GM23338 (cell line): ENCODE measurements around the gene ZNF446. TPM values are rescaled to one million over a fixed set of nuclear protein-coding genes. Genes with fewer than 3 reads are reported as not detected.
A peak's percentile ranks its signal among the peaks of the same experiment; 100 is the strongest.
"Not testable (repeated sequence)": the region's sequence is repeated elsewhere in the genome, so short reads cannot be mapped to it uniquely, and the experiment has no call there.

ENCODE experiments used
- ATAC-seq: fragments of 200-7000 bp; cut with Tn5 transposase; 3 replicates; pipeline ENCODE4 v1.9.1; 2020
- DNase-seq: peaks from one replicate; pipeline ENCODE4 v3.0.0-alpha.2; 2015; ENCODE audit warnings: low spot score
- H2AFZ ChIP-seq: fragments of 200-600 bp; sonication (generic); 2 replicates; pipeline ENCODE4 v1.8.0; 2016; ENCODE audit warnings: antibody characterized with exemption, mild to moderate bottlenecking, moderate library complexity
- H3F3A ChIP-seq: fragments of 200-600 bp; sonication (generic); replicated peaks from 2 replicates; pipeline ENCODE4 v1.8.0; 2017; ENCODE audit warnings: antibody characterized with exemption, mixed run types, low read depth
- H3K27ac ChIP-seq: fragments of 200-600 bp; sonication (generic); 2 replicates; pipeline ENCODE4 v1.6.1; 2016; ENCODE audit warnings: low read depth
- H3K27me3 ChIP-seq: fragments of 200-600 bp; sonication (generic); 2 replicates; pipeline ENCODE4 v1.8.0; 2016; ENCODE audit warnings: mild to moderate bottlenecking, mixed run types, moderate library complexity; ENCODE audit not compliant: insufficient read depth
- H3K36me3 ChIP-seq: fragments of 200-600 bp; sonication (generic); 2 replicates; pipeline ENCODE4 v1.8.0; 2016; ENCODE audit warnings: mild to moderate bottlenecking; ENCODE audit not compliant: insufficient read depth
- H3K4me1 ChIP-seq: fragments of 200-600 bp; sonication (generic); 2 replicates; pipeline ENCODE4 v1.8.0; 2016; ENCODE audit warnings: mild to moderate bottlenecking, moderate library complexity; ENCODE audit not compliant: insufficient read depth
- H3K4me2 ChIP-seq: fragments of 200-600 bp; sonication (generic); 2 replicates; pipeline ENCODE4 v1.7.1; 2017; ENCODE audit warnings: mixed run types
- H3K4me3 ChIP-seq: fragments of 200-600 bp; sonication (generic); 2 replicates; pipeline ENCODE4 v1.6.1; 2016; ENCODE audit warnings: mixed run types
- H3K79me2 ChIP-seq: fragments of 200-600 bp; sonication (generic); replicated peaks from 2 replicates; pipeline ENCODE4 v1.8.0; 2017; ENCODE audit warnings: mild to moderate bottlenecking; ENCODE audit not compliant: insufficient read depth
- H3K9me2 ChIP-seq: fragments of 200-600 bp; sonication (generic); 2 replicates; pipeline ENCODE4 v1.8.0; 2017; ENCODE audit not compliant: insufficient read depth
- H4K20me1 ChIP-seq: fragments of 200-600 bp; sonication (generic); replicated peaks from 2 replicates; pipeline ENCODE4 v1.8.0; 2017; ENCODE audit warnings: mild to moderate bottlenecking; ENCODE audit not compliant: insufficient read depth
- H3K27ac Mint-ChIP-seq: 2 replicates; pipeline ENCODE4 v1.8.0; 2020; ENCODE audit warnings: inconsistent platforms, mild to moderate bottlenecking, moderate library complexity, mixed read lengths
- H3K27me3 Mint-ChIP-seq: 3 replicates; pipeline ENCODE4 v1.8.0; 2022; ENCODE audit warnings: low read depth, mild to moderate bottlenecking, moderate library complexity, mixed read lengths, inconsistent platforms; ENCODE audit not compliant: insufficient read depth, poor library complexity
- H3K36me3 Mint-ChIP-seq: 3 replicates; pipeline ENCODE4 v1.8.0; 2021; ENCODE audit warnings: low read depth, mild to moderate bottlenecking, inconsistent platforms, moderate library complexity, mixed read lengths
- H3K4me1 Mint-ChIP-seq: 3 replicates; pipeline ENCODE4 v1.8.0; 2020; ENCODE audit warnings: mild to moderate bottlenecking, inconsistent platforms, mixed read lengths
- H3K4me3 Mint-ChIP-seq: 3 replicates; pipeline ENCODE4 v1.8.0; 2021; ENCODE audit warnings: moderate library complexity, mild to moderate bottlenecking, inconsistent platforms, mixed read lengths
- H3K9me3 Mint-ChIP-seq: 3 replicates; pipeline ENCODE4 v1.8.0; 2020; ENCODE audit warnings: moderate library complexity, mild to moderate bottlenecking, inconsistent platforms, mixed read lengths
- CREB1 ChIP-seq: fragments of 250-450 bp; sonication (Bioruptor Pico); IDR thresholded peaks from 2 replicates; pipeline ENCODE4 v1.5.0; 2020; ENCODE audit warnings: low read depth, mild to moderate bottlenecking, moderate library complexity
- EZH2phosphoT487 ChIP-seq: fragments of 200-600 bp; sonication (generic); IDR thresholded peaks from one replicate; pipeline ENCODE4 v1.8.1; 2018; ENCODE audit warnings: antibody characterized with exemption; ENCODE audit not compliant: unreplicated experiment
- JUNB ChIP-seq: IDR thresholded peaks from one replicate; pipeline ENCODE4 v1.6.1; 2016; ENCODE audit warnings: antibody characterized with exemption; ENCODE audit not compliant: unreplicated experiment
- POLR2AphosphoS5 ChIP-seq: IDR thresholded peaks from 2 replicates; pipeline ENCODE4 v1.6.1; 2016; ENCODE audit warnings: antibody characterized with exemption, low read depth
- STAT1 ChIP-seq: IDR thresholded peaks from one replicate; pipeline ENCODE4 v1.6.1; 2016; ENCODE audit warnings: antibody characterized with exemption; ENCODE audit not compliant: unreplicated experiment
- ZNF114 ChIP-seq: fragments of 250-450 bp; sonication (Bioruptor Pico); IDR thresholded peaks from 2 replicates; pipeline ENCODE4 v1.5.0; 2020; ENCODE audit warnings: mild to moderate bottlenecking, moderate library complexity
- polyA plus RNA-seq: library from polyadenylated mRNA; unstranded; fragments of >200 nt; fragmentation: Nextera tagmentation; extraction: Ambion mirVana; gene quantifications from 2 replicates; pipeline ENCODE4 v1.2.1, GENCODE V29; 2016
- total RNA-seq: library from RNA; depleted of rRNA; stranded (reverse); fragments of >200 nt; shearing (Covaris generic); gene quantifications from 2 replicates; pipeline ENCODE4 v1.2.3, GENCODE V29; 2014
- TF ChIP-seq, protein P1 (sequence below), 2 experiments: fragments of 200-600 bp in 1 of 2; sonication (generic) in 1 of 2; conservative IDR thresholded peaks; 2 replicates each; pipeline versions ENCODE4 v1.5.1 to v1.6.1; 2016 to 2017; ENCODE audit warnings: antibody characterized with exemption in 2 of 2, low read depth in 2 of 2, mild to moderate bottlenecking in 2 of 2, moderate library complexity in 1 of 2
- TF ChIP-seq, protein P2 (sequence below): IDR thresholded peaks from 2 replicates; pipeline ENCODE4 v1.6.1; 2016; ENCODE audit warnings: antibody characterized with exemption
- TF ChIP-seq, protein P3 (sequence below): IDR thresholded peaks from one replicate; pipeline ENCODE4 v1.6.1; 2018; ENCODE audit warnings: antibody characterized with exemption; ENCODE audit not compliant: unreplicated experiment
- TF ChIP-seq, protein P4 (sequence below): fragments of 250-450 bp; sonication (Bioruptor Pico); IDR thresholded peaks from 2 replicates; pipeline ENCODE4 v1.5.0; 2020; ENCODE audit warnings: mild to moderate bottlenecking, moderate library complexity

Gene ZNF446
- total and polyA plus RNA-seq, 2 experiments from 2014 or later: 2.1 to 5.6 TPM

DNA sequence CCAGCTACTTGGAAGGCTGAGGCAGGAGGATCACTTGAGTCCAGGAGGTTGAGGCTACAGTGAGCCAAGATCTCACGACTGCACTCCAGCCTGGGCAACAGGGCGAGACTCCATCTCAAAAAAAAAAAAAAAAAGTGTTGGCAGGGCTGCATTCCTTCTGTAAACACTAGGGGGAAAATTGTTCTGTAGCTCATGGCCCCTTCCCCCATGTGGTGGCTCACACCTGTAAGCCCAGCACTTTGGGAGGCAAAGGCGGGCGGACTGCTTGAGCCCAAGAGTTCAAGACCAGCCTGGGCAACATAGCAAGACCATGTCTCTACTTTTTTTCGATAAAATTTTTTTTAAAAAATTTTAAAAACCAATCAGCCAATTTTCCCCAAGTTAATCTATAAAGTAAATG is 8.2 kb downstream of the ZNF446 start:
- H3K27me3 ChIP-seq, H3K27me3 Mint-ChIP-seq, ATAC-seq, H3K4me1 ChIP-seq, H3K4me3 ChIP-seq, H3K4me1 Mint-ChIP-seq, H3K4me2 ChIP-seq, H4K20me1 ChIP-seq, H3K36me3 ChIP-seq, H3K4me3 Mint-ChIP-seq, H2AFZ ChIP-seq, H3K27ac ChIP-seq, H3K9me3 Mint-ChIP-seq, H3K36me3 Mint-ChIP-seq, H3K9me2 ChIP-seq, H3K27ac Mint-ChIP-seq, H3K79me2 ChIP-seq, H3F3A ChIP-seq: not testable (repeated sequence)
- peak; percentile 37 for DNase-seq
- TF ChIP-seq, protein P1, sequence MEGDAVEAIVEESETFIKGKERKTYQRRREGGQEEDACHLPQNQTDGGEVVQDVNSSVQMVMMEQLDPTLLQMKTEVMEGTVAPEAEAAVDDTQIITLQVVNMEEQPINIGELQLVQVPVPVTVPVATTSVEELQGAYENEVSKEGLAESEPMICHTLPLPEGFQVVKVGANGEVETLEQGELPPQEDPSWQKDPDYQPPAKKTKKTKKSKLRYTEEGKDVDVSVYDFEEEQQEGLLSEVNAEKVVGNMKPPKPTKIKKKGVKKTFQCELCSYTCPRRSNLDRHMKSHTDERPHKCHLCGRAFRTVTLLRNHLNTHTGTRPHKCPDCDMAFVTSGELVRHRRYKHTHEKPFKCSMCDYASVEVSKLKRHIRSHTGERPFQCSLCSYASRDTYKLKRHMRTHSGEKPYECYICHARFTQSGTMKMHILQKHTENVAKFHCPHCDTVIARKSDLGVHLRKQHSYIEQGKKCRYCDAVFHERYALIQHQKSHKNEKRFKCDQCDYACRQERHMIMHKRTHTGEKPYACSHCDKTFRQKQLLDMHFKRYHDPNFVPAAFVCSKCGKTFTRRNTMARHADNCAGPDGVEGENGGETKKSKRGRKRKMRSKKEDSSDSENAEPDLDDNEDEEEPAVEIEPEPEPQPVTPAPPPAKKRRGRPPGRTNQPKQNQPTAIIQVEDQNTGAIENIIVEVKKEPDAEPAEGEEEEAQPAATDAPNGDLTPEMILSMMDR (conservative IDR thresholded peaks at IDR 0.05; ENCODE audit: low read depth in 2 of 2): peak in 1 of 2 experiments; percentile 41; a peak in 2 of 4 replicates

DNA sequence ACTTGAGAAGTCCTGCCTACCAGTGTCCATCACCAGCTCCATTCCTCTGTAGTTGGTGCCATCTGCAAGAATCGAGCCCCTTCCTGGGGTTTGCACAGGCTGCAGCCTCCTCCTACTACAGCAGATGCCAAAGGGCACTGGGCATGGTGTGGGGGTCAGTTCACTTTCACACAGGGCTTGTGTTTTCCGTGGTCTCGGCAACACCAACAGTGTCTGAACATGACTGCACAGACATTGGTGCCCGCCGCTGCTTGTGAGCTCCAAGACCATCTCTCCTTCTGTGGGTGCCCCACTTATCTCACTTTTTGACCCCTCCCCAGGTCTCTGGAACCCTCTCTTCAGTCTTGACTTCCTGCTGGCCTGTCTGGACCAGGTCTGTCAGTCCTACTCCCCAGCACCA is 15.2 kb downstream of the ZNF446 start:
- no peaks in the 10 kb centered on the region for H3K79me2 ChIP-seq
- H4K20me1 ChIP-seq: no peaks in the 10 kb centered on the region; the same call in 1 of the 2 replicates
- H3K27me3 Mint-ChIP-seq: peaks cover 8% of the 10 kb centered on the region
- no peaks in the 10 kb centered on the region for H3K4me1 ChIP-seq
- no peak overlapping the region for H2AFZ ChIP-seq
- H3K4me3 Mint-ChIP-seq: no peak overlapping the region; the same call in 2 of the 3 replicates
- no peak overlapping the region for H3K27ac ChIP-seq
- no peaks in the 10 kb centered on the region; the same call in 2 of the 3 replicates for H3K36me3 Mint-ChIP-seq
- ATAC-seq: no peak
- no peaks in the 10 kb centered on the region for H3K27me3 ChIP-seq
- no peaks in the 10 kb centered on the region for H3K9me2 ChIP-seq
- no peaks in the 10 kb centered on the region for H3F3A ChIP-seq
- no peaks in the 10 kb centered on the region for H3K9me3 Mint-ChIP-seq
- H3K4me2 ChIP-seq: no peak overlapping the region
- no peaks in the 10 kb centered on the region for H3K36me3 ChIP-seq
- no peak for DNase-seq
- H3K27ac Mint-ChIP-seq: no peak overlapping the region
- H3K4me1 Mint-ChIP-seq: no peaks in the 10 kb centered on the region
- no peak overlapping the region for H3K4me3 ChIP-seq
- TF ChIP-seq STAT1 (no peak), CREB1 (CRISPR knock-in tag) (no peak), ZNF114 (CRISPR knock-in tag) (no peak), EZH2phosphoT487 (no peak), JUNB (no peak), POLR2AphosphoS5 (no peak)
- TF ChIP-seq, protein P2, sequence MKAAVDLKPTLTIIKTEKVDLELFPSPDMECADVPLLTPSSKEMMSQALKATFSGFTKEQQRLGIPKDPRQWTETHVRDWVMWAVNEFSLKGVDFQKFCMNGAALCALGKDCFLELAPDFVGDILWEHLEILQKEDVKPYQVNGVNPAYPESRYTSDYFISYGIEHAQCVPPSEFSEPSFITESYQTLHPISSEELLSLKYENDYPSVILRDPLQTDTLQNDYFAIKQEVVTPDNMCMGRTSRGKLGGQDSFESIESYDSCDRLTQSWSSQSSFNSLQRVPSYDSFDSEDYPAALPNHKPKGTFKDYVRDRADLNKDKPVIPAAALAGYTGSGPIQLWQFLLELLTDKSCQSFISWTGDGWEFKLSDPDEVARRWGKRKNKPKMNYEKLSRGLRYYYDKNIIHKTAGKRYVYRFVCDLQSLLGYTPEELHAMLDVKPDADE: no peak
- TF ChIP-seq, protein P3, sequence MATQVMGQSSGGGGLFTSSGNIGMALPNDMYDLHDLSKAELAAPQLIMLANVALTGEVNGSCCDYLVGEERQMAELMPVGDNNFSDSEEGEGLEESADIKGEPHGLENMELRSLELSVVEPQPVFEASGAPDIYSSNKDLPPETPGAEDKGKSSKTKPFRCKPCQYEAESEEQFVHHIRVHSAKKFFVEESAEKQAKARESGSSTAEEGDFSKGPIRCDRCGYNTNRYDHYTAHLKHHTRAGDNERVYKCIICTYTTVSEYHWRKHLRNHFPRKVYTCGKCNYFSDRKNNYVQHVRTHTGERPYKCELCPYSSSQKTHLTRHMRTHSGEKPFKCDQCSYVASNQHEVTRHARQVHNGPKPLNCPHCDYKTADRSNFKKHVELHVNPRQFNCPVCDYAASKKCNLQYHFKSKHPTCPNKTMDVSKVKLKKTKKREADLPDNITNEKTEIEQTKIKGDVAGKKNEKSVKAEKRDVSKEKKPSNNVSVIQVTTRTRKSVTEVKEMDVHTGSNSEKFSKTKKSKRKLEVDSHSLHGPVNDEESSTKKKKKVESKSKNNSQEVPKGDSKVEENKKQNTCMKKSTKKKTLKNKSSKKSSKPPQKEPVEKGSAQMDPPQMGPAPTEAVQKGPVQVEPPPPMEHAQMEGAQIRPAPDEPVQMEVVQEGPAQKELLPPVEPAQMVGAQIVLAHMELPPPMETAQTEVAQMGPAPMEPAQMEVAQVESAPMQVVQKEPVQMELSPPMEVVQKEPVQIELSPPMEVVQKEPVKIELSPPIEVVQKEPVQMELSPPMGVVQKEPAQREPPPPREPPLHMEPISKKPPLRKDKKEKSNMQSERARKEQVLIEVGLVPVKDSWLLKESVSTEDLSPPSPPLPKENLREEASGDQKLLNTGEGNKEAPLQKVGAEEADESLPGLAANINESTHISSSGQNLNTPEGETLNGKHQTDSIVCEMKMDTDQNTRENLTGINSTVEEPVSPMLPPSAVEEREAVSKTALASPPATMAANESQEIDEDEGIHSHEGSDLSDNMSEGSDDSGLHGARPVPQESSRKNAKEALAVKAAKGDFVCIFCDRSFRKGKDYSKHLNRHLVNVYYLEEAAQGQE: no peak
- TF ChIP-seq, protein P4, sequence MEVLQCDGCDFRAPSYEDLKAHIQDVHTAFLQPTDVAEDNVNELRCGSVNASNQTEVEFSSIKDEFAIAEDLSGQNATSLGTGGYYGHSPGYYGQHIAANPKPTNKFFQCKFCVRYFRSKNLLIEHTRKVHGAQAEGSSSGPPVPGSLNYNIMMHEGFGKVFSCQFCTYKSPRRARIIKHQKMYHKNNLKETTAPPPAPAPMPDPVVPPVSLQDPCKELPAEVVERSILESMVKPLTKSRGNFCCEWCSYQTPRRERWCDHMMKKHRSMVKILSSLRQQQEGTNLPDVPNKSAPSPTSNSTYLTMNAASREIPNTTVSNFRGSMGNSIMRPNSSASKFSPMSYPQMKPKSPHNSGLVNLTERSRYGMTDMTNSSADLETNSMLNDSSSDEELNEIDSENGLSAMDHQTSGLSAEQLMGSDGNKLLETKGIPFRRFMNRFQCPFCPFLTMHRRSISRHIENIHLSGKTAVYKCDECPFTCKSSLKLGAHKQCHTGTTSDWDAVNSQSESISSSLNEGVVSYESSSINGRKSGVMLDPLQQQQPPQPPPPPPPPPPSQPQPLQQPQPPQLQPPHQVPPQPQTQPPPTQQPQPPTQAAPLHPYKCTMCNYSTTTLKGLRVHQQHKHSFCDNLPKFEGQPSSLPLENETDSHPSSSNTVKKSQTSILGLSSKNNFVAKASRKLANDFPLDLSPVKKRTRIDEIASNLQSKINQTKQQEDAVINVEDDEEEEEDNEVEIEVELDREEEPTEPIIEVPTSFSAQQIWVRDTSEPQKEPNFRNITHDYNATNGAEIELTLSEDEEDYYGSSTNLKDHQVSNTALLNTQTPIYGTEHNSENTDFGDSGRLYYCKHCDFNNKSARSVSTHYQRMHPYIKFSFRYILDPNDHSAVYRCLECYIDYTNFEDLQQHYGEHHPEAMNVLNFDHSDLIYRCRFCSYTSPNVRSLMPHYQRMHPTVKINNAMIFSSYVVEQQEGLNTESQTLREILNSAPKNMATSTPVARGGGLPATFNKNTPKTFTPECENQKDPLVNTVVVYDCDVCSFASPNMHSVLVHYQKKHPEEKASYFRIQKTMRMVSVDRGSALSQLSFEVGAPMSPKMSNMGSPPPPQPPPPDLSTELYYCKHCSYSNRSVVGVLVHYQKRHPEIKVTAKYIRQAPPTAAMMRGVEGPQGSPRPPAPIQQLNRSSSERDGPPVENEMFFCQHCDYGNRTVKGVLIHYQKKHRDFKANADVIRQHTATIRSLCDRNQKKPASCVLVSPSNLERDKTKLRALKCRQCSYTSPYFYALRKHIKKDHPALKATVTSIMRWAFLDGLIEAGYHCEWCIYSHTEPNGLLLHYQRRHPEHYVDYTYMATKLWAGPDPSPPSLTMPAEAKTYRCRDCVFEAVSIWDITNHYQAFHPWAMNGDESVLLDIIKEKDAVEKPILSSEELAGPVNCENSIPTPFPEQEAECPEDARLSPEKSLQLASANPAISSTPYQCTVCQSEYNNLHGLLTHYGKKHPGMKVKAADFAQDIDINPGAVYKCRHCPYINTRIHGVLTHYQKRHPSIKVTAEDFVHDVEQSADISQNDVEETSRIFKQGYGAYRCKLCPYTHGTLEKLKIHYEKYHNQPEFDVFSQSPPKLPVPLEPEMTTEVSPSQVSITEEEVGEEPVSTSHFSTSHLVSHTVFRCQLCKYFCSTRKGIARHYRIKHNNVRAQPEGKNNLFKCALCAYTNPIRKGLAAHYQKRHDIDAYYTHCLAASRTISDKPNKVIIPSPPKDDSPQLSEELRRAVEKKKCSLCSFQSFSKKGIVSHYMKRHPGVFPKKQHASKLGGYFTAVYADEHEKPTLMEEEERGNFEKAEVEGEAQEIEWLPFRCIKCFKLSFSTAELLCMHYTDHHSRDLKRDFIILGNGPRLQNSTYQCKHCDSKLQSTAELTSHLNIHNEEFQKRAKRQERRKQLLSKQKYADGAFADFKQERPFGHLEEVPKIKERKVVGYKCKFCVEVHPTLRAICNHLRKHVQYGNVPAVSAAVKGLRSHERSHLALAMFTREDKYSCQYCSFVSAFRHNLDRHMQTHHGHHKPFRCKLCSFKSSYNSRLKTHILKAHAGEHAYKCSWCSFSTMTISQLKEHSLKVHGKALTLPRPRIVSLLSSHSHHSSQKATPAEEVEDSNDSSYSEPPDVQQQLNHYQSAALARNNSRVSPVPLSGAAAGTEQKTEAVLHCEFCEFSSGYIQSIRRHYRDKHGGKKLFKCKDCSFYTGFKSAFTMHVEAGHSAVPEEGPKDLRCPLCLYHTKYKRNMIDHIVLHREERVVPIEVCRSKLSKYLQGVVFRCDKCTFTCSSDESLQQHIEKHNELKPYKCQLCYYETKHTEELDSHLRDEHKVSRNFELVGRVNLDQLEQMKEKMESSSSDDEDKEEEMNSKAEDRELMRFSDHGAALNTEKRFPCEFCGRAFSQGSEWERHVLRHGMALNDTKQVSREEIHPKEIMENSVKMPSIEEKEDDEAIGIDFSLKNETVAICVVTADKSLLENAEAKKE: no peak
